ENCODE data around the gene DGKI. TPM values are rescaled to one million over a fixed set of nuclear protein-coding genes. Genes with fewer than 3 reads are reported as not detected.
A peak's percentile ranks its signal among the peaks of the same experiment; 100 is the strongest.

Gene DGKI
- total RNA-seq, 1 experiment from 2014 or later = 0.79 TPM

- no peaks in the 10 kb centered on the region for H3K36me3 Mint-ChIP-seq
These were observed 188.4 kb downstream of the DGKI start for GRCh38 chr7:137658190-137658900.

GRCh38 chr7:137657476-137658189 lies 189.1 kb downstream of the DGKI start:
- ATAC-seq (no peak), DNase-seq (ENCODE audit: low spot score) (no peak)
- Mint-ChIP-seq H3K27ac (peak overlapping the region; percentile 78; the same call in 1 of the 2 replicates), H3K36me3 (no peaks in the 10 kb centered on the region), H3K4me1 (peaks cover 43% of the 10 kb centered on the region), H3K27me3 (ENCODE audit: low read depth) (no peaks in the 10 kb centered on the region), H3K9me3 (peaks cover 3% of the 10 kb centered on the region), H3K4me3 (no peak overlapping the region)
- ChIA-PET POLR2A (no interaction called here), CTCF (interaction anchor here (0.6 to 2.4 kb wide), 7 partner anchors 31 to 242 kb away, joined by 3 to 13 read pairs (median 6); no protein-coding TSS in a partner anchor)
- TF ChIP-seq JUN (CRISPR knock-in tag; IDR thresholded peaks at IDR 0.05) (no peak), FOXJ3 (CRISPR knock-in tag; IDR thresholded peaks at IDR 0.05; ENCODE audit: borderline replicate concordance) (no peak), ZNF263 (CRISPR knock-in tag; IDR thresholded peaks at IDR 0.05; ENCODE audit: low read depth) (no peak), ATF3 (CRISPR knock-in tag; conservative IDR thresholded peaks at IDR 0.05) (no peak), ATF6 (CRISPR knock-in tag; IDR thresholded peaks at IDR 0.05) (no peak)

More at GRCh38 chr7:137658190-137658900, 188.4 kb downstream of the DGKI start:
- Mint-ChIP-seq H3K27ac (peak overlapping the region; percentile 68), H3K9me3 (peaks cover 5% of the 10 kb centered on the region), H3K4me1 (peaks cover 43% of the 10 kb centered on the region), H3K4me3 (peak overlapping the region; percentile 46), H3K27me3 (ENCODE audit: low read depth) (no peaks in the 10 kb centered on the region)
- ATAC-seq (peak; percentile 25), DNase-seq (ENCODE audit: low spot score) (no peak)
- CTCF ChIA-PET = interaction anchor here (1.0 to 2.4 kb wide), 3 partner anchors 32 to 241 kb away, joined by 5 to 10 read pairs (median 9); no protein-coding TSS in a partner anchor
- POLR2A ChIA-PET = no interaction called here
- TF ChIP-seq CBFB (CRISPR knock-in tag; IDR thresholded peaks at IDR 0.05; ENCODE audit: low read depth) (no peak), PRDM15 (CRISPR knock-in tag; IDR thresholded peaks at IDR 0.05) (0 out of 2 replicates have a peak, but pooled peaks have one; percentile 33)

GRCh38 chr7:137656850-137657232 lies 189.9 kb downstream of the DGKI start:
- ChIA-PET CTCF (interaction anchor here (0.5 to 2.4 kb wide), 24 partner anchors 9 to 964 kb away, joined by 3 to 13 read pairs (median 4); partner anchors contain the start of gene DGKI), POLR2A (no interaction called here)
- Mint-ChIP-seq H3K9me3 (no peaks in the 10 kb centered on the region), H3K27ac (no peak overlapping the region), H3K4me1 (peaks cover 41% of the 10 kb centered on the region), H3K27me3 (ENCODE audit: low read depth) (no peaks in the 10 kb centered on the region), H3K4me3 (no peak overlapping the region), H3K36me3 (no peaks in the 10 kb centered on the region)
- ATAC-seq (no peak), DNase-seq (ENCODE audit: low spot score) (no peak)
- TF ChIP-seq CTCF (IDR thresholded peaks at IDR 0.05) (no peak), ZBTB43 (CRISPR knock-in tag; IDR thresholded peaks at IDR 0.05) (no peak), ZNF532 (CRISPR knock-in tag; IDR thresholded peaks at IDR 0.05; ENCODE audit: borderline replicate concordance) (no peak), ELF4 (CRISPR knock-in tag; IDR thresholded peaks at IDR 0.05; ENCODE audit: low read depth) (no peak), PREB (CRISPR knock-in tag; IDR thresholded peaks at IDR 0.05; ENCODE audit: borderline replicate concordance) (no peak), ZNF396 (CRISPR knock-in tag; IDR thresholded peaks at IDR 0.05; ENCODE audit: borderline replicate concordance) (no peak)
